ENCODE data around the gene CMSS1.

Gene CMSS1

DNA sequence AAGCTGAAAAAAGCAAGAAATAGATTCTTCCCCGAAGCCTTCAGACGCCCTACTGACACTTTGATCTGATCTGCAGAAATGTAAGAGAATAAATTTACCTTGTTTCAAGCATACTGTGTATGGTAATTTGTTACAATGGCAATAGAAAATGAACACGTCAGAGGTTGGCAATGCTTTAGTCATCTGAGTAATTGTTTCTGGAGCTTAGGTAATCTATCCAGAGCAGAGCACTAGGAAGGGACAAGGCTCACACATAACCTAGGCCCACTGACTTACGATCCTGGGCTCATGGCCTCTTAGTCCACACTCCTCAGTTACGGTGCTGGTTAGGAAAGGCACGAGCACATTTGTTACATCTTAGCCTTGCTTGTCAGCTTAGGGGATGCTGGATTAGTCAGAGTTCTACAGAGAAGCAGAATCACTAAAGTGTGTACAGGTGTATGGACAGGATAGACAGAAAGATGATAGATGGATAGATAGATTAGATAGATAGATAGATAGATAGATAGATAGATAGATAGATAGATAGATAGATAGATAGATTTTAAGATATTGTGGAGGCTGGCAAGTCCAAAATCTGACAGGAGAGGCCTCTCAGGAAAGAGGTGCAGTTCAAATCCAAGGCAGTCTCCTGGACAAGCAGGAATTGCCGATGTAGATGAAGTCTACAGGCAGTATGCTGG lies 396.4 kb downstream of the CMSS1 start:
- in situ Hi-C loops (cut with MboI; ENCODE audit: low sequenced_read_pairs, unreplicated experiment) = no loop called here
- TF ChIP-seq, protein P1, sequence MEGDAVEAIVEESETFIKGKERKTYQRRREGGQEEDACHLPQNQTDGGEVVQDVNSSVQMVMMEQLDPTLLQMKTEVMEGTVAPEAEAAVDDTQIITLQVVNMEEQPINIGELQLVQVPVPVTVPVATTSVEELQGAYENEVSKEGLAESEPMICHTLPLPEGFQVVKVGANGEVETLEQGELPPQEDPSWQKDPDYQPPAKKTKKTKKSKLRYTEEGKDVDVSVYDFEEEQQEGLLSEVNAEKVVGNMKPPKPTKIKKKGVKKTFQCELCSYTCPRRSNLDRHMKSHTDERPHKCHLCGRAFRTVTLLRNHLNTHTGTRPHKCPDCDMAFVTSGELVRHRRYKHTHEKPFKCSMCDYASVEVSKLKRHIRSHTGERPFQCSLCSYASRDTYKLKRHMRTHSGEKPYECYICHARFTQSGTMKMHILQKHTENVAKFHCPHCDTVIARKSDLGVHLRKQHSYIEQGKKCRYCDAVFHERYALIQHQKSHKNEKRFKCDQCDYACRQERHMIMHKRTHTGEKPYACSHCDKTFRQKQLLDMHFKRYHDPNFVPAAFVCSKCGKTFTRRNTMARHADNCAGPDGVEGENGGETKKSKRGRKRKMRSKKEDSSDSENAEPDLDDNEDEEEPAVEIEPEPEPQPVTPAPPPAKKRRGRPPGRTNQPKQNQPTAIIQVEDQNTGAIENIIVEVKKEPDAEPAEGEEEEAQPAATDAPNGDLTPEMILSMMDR (IDR thresholded peaks at IDR 0.05; ENCODE audit: borderline replicate concordance, control extremely low read depth, extremely low read depth, insufficient read depth, missing control alignments) = no peak
- DNase-seq (ENCODE audit: low spot score) = no peak

- no peak for DNase-seq (ENCODE audit: low spot score)
- in situ Hi-C loops (cut with MboI; ENCODE audit: low sequenced_read_pairs, unreplicated experiment) = no loop called here
- TF ChIP-seq, protein P1 (IDR thresholded peaks at IDR 0.05; ENCODE audit: borderline replicate concordance, control extremely low read depth, extremely low read depth, insufficient read depth, missing control alignments) = no peak
Observed at GRCh38 chr3:100214574-100214964, 396.9 kb downstream of the CMSS1 start.

DNA sequence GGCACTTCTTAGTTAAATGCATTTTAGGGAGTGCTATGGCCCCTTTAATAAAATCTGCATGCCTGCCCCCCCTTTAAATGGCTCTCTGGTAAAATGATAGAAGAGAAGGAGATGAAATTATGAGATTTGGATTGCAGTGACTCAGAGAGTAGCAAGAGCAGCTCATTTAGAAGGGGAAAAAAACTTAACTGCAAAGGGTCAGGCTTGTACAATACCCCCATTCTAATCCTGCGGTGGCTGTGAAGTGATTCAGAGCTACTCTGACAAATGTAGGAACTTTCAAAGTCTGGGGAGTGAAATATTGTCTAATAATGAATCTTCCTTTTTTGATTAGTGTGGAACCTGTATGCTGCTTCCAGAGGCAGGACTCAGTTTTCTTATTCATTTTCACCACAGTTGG lies 399.1 kb downstream of the CMSS1 start:
- TF ChIP-seq, protein P1 (IDR thresholded peaks at IDR 0.05; ENCODE audit: borderline replicate concordance, control extremely low read depth, extremely low read depth, insufficient read depth, missing control alignments) = no peak
- DNase-seq (ENCODE audit: low spot score) = no peak

DNA sequence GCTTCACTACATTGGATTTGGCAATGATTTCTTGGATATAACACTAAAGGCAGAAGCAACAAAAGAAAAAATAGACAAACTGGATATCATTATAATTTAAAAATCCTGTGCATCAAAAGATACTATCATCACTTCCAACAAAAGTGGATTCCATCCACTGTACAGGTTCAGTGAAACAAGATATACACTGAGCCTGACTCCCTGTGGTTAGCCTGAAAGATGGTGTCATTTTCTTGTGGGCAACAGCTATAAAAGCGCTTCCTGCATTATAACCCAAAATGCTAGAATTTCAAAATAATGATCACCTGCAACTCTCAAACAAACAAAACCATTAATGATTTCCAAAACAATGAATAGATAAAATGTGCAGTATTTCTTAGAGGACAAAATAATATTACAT lies 403.5 kb downstream of the CMSS1 start:
- DNase-seq (ENCODE audit: low spot score) = no peak
- in situ Hi-C loops (cut with MboI; ENCODE audit: low sequenced_read_pairs, unreplicated experiment) = no loop called here
- TF ChIP-seq, protein P1 (IDR thresholded peaks at IDR 0.05; ENCODE audit: borderline replicate concordance, control extremely low read depth, extremely low read depth, insufficient read depth, missing control alignments) = no peak

More for the DNA sequence above, 399.1 kb downstream of the CMSS1 start:
- in situ Hi-C loops (cut with MboI; ENCODE audit: low sequenced_read_pairs, unreplicated experiment) = no loop called here

DNA sequence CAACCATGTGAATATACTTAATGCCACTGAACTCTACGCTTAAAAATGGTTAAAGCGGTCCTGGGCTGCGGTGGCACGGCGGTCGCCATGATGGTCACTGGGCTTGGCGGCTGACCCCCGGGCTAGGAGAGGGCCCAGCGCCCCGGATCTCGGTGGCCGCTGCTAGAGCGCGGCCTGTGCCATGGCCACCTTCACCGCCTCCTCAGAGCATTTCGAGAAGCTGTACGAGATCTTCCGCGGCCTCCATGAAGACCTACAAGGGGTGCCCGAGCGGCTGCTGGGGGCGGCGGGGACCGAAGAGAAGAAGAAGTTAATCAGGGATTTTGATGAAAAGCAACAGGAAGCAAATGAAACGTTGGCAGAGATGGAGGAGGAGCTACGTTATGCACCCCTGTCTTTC lies 407.5 kb downstream of the CMSS1 start:
- in situ Hi-C loops (cut with MboI; ENCODE audit: low sequenced_read_pairs, unreplicated experiment) = no loop called here
- no peak for DNase-seq (ENCODE audit: low spot score)
- TF ChIP-seq, protein P1 (IDR thresholded peaks at IDR 0.05; ENCODE audit: borderline replicate concordance, control extremely low read depth, extremely low read depth, insufficient read depth, missing control alignments) = no peak

GRCh38 chr3:100225883-100226282 lies 408.2 kb downstream of the CMSS1 start:
- TF ChIP-seq, protein P1 (IDR thresholded peaks at IDR 0.05; ENCODE audit: borderline replicate concordance, control extremely low read depth, extremely low read depth, insufficient read depth, missing control alignments) = no peak
- DNase-seq (ENCODE audit: low spot score) = no peak
- in situ Hi-C loops (cut with MboI; ENCODE audit: low sequenced_read_pairs, unreplicated experiment) = no loop called here
